ENCODE results near the gene SLC66A1. TPM values are rescaled to one million over a fixed set of nuclear protein-coding genes. Genes with fewer than 3 reads are reported as not detected.

SLC66A1 gene
- total and polyA plus RNA-seq, 7 experiments from 2014 or later, result 1.3 to 8.4 (median 6.6) TPM

- DNase-seq (no peak), ATAC-seq (no peak)
- Histone ChIP-seq H3K27ac (ENCODE audit: low read depth, low read length) (no peak overlapping the region), H3K27me3 (ENCODE audit: control insufficient read depth in 2 of 2, insufficient read depth in 2 of 2, low read length in 2 of 2) (no peaks in the 10 kb centered on the region), H3K9me3 (ENCODE audit: control insufficient read depth in 2 of 3, low read length in 3 of 3) (no peaks in the 10 kb centered on the region), H3K36me3 (ENCODE audit: control insufficient read depth in 2 of 3, insufficient read depth in 3 of 3, low read length in 3 of 3) (peaks cover 22 to 83% (median 41%) of the 10 kb centered on the region in 3 experiments), H3K4me1 (ENCODE audit: control insufficient read depth in 2 of 2, insufficient read depth in 2 of 2, low read length in 2 of 2) (peaks cover 0 to 4% of the 10 kb centered on the region in 2 donors), H3K4me3 (ENCODE audit: low read length) (no peak overlapping the region)
- Mint-ChIP-seq H3K27ac (peak overlapping the region in 7 of 9 donors; percentile 7 to 64 (median 51)), H3K4me1 (peaks cover 0 to 8% (median 4%) of the 10 kb centered on the region in 7 donors), H3K9me3 (no peaks in the 10 kb centered on the region), H3K27me3 (no peaks in the 10 kb centered on the region), H3K36me3 (peaks cover 5 to 44% (median 14%) of the 10 kb centered on the region in 5 donors), H3K4me3 (no peak overlapping the region)
- CTCF ChIA-PET, result no interaction called here
- POLR2A ChIA-PET, result no interaction called here
- intact Hi-C loops (cut with micrococcal nuclease), result no loop called here
Observed at GRCh38 chr1:19354531-19354981, 42.4 kb downstream of the SLC66A1 start.

DNA sequence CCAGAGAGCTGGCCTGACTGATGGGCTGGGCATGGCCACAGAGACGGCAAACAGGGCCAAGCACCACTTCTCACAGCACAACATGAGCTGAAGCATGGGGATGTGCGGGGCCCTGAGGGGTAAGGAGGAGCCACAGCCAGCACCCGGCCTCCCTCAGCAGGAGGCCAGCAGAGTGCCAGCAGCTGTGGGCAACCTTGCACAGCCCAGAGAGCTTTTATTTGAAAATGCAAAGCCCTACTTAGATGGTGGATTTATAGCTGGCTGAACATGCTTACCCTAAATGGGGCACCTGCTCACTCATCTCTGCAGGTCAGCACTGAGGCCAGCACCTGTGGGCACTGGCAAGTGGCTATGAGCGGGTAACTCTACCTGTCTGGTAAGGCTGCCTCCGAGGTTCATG is 44.1 kb downstream of the SLC66A1 start:
- intact Hi-C loops (cut with micrococcal nuclease), result no loop called here
- no peaks in the 10 kb centered on the region for H3K9me3 Mint-ChIP-seq
- H3K4me3 Mint-ChIP-seq, result no peak overlapping the region
- POLR2A ChIA-PET, result no interaction called here
- ATAC-seq, result no peak
- H3K36me3 ChIP-seq (ENCODE audit: control insufficient read depth in 2 of 3, insufficient read depth in 3 of 3, low read length in 3 of 3), result peaks cover 22 to 71% (median 34%) of the 10 kb centered on the region in 3 experiments
- peaks cover 0 to 21% of the 10 kb centered on the region in 2 donors for H3K4me1 ChIP-seq (ENCODE audit: control insufficient read depth in 2 of 2, insufficient read depth in 2 of 2, low read length in 2 of 2)
- H3K27ac Mint-ChIP-seq, result peak overlapping the region in 1 of 9 donors; percentile 64
- no peak overlapping the region for H3K4me3 ChIP-seq (ENCODE audit: low read length)
- peaks cover 5 to 37% (median 14%) of the 10 kb centered on the region in 5 donors for H3K36me3 Mint-ChIP-seq
- DNase-seq, result no peak
- peaks cover 17 to 25% (median 19%) of the 10 kb centered on the region in 7 donors for H3K4me1 Mint-ChIP-seq
- no peak overlapping the region for H3K27ac ChIP-seq (ENCODE audit: low read depth, low read length)
- CTCF ChIA-PET, result interaction anchor here (0.6 kb wide), 1 partner anchor 261 kb away, joined by 3 read pairs; no protein-coding TSS in a partner anchor
- no peaks in the 10 kb centered on the region for H3K27me3 Mint-ChIP-seq
- H3K9me3 ChIP-seq (ENCODE audit: control insufficient read depth in 2 of 3, low read length in 3 of 3), result no peaks in the 10 kb centered on the region
- H3K27me3 ChIP-seq (ENCODE audit: control insufficient read depth in 2 of 2, insufficient read depth in 2 of 2, low read length in 2 of 2), result no peaks in the 10 kb centered on the region

GRCh38 chr1:19357299-19357986 is 45.3 kb downstream of the SLC66A1 start:
- peak overlapping the region in 6 of 9 donors; percentile 50 to 82 (median 63) for H3K27ac Mint-ChIP-seq
- no peaks in the 10 kb centered on the region for H3K9me3 Mint-ChIP-seq
- ChIA-PET POLR2A (no interaction called here), CTCF (no interaction called here)
- no peak overlapping the region for H3K27ac ChIP-seq (ENCODE audit: low read depth, low read length)
- peaks cover 0 to 24% of the 10 kb centered on the region in 2 donors for H3K4me1 ChIP-seq (ENCODE audit: control insufficient read depth in 2 of 2, insufficient read depth in 2 of 2, low read length in 2 of 2)
- H3K4me1 Mint-ChIP-seq, result peaks cover 18 to 35% (median 29%) of the 10 kb centered on the region in 7 donors
- no peak for ATAC-seq
- H3K36me3 ChIP-seq (ENCODE audit: control insufficient read depth in 2 of 3, insufficient read depth in 3 of 3, low read length in 3 of 3), result peaks cover 22 to 59% (median 32%) of the 10 kb centered on the region in 3 experiments
- no peaks in the 10 kb centered on the region for H3K27me3 ChIP-seq (ENCODE audit: control insufficient read depth in 2 of 2, insufficient read depth in 2 of 2, low read length in 2 of 2)
- H3K9me3 ChIP-seq (ENCODE audit: control insufficient read depth in 2 of 3, low read length in 3 of 3), result no peaks in the 10 kb centered on the region
- H3K36me3 Mint-ChIP-seq, result peaks cover 3 to 33% (median 11%) of the 10 kb centered on the region in 5 donors
- intact Hi-C loops (cut with micrococcal nuclease), result no loop called here
- no peaks in the 10 kb centered on the region for H3K27me3 Mint-ChIP-seq
- DNase-seq, result no peak
- H3K4me3 Mint-ChIP-seq, result no peak overlapping the region
- no peak overlapping the region for H3K4me3 ChIP-seq (ENCODE audit: low read length)

DNA sequence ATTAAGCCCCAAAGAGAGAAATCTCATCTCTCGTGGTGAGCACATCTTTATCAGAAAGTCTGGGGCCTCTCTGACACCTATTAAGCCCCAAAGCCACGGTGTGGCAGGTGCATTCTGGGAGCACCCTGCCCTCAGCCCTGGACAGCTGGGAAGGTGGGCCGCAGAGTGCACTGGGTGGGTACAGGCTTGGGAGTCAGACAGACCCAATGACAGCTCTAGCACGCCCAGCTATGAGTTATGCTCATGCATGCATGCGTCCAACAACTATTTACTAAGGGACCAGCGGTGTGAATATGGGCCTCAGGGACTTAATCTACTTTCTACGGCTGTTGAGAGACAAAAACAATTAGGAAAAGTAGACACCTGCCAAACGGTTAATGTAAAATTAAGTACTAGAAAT is 46.6 kb downstream of the SLC66A1 start:
- Mint-ChIP-seq H3K27ac (peak overlapping the region in 1 of 9 donors; percentile 84), H3K9me3 (no peaks in the 10 kb centered on the region), H3K27me3 (no peaks in the 10 kb centered on the region), H3K4me1 (peaks cover 19 to 48% (median 40%) of the 10 kb centered on the region in 7 donors), H3K4me3 (no peak overlapping the region), H3K36me3 (peaks cover 0 to 27% (median 9%) of the 10 kb centered on the region in 5 donors)
- Histone ChIP-seq H3K9me3 (ENCODE audit: control insufficient read depth in 2 of 3, low read length in 3 of 3) (no peaks in the 10 kb centered on the region), H3K27ac (ENCODE audit: low read depth, low read length) (no peak overlapping the region), H3K27me3 (ENCODE audit: control insufficient read depth in 2 of 2, insufficient read depth in 2 of 2, low read length in 2 of 2) (no peaks in the 10 kb centered on the region), H3K4me3 (ENCODE audit: low read length) (no peak overlapping the region), H3K4me1 (ENCODE audit: control insufficient read depth in 2 of 2, insufficient read depth in 2 of 2, low read length in 2 of 2) (peaks cover 0 to 24% of the 10 kb centered on the region in 2 donors), H3K36me3 (ENCODE audit: control insufficient read depth in 2 of 3, insufficient read depth in 3 of 3, low read length in 3 of 3) (peaks cover 22 to 52% (median 24%) of the 10 kb centered on the region in 3 experiments)
- POLR2A ChIA-PET, result no interaction called here
- CTCF ChIA-PET, result interaction anchor here (1.0 kb wide), 1 partner anchor 11 kb away, joined by 8 read pairs; no protein-coding TSS in a partner anchor
- ATAC-seq, result no peak
- intact Hi-C loops (cut with micrococcal nuclease), result no loop called here
- no peak for DNase-seq

GRCh38 chr1:19359357-19359756 is 47.2 kb downstream of the SLC66A1 start:
- ChIA-PET POLR2A (no interaction called here), CTCF (interaction anchor here (1.0 kb wide), 1 partner anchor 12 kb away, joined by 8 read pairs; no protein-coding TSS in a partner anchor)
- peak overlapping the region in 2 of 10 donors; percentile 9 to 67 for H3K4me3 Mint-ChIP-seq

DNA sequence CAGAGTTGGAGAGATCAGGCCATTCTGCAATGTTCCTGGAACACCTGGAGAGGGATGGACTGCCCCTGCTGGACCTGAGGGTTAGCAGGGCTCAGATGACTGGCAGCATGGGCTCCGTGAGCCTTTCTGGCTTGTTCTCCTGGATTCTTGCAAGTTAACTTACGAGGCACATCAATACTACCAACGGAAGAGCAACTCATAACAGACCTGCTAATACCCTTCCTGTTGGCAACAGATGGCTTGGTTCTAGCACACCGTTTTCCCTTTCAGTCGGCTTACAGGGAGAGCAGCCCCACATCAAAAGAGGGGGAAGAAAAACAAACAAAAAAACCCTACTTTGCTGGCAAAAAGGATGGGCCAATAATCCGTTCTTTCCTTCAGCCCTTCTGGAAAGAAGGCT is 47.9 kb downstream of the SLC66A1 start:
- DNase-seq (peak in 2 of 9 donors; percentile 11 to 16), ATAC-seq (no peak)
- Histone ChIP-seq H3K9me3 (ENCODE audit: control insufficient read depth in 2 of 3, low read length in 3 of 3) (no peaks in the 10 kb centered on the region), H3K36me3 (ENCODE audit: control insufficient read depth in 2 of 3, insufficient read depth in 3 of 3, low read length in 3 of 3) (peaks cover 10 to 50% (median 12%) of the 10 kb centered on the region in 3 experiments), H3K27me3 (ENCODE audit: control insufficient read depth in 2 of 2, insufficient read depth in 2 of 2, low read length in 2 of 2) (no peaks in the 10 kb centered on the region), H3K4me3 (ENCODE audit: low read length) (no peak overlapping the region), H3K27ac (ENCODE audit: low read depth, low read length) (peak overlapping the region; percentile 15), H3K4me1 (ENCODE audit: control insufficient read depth in 2 of 2, insufficient read depth in 2 of 2, low read length in 2 of 2) (peaks cover 0 to 24% of the 10 kb centered on the region in 2 donors)
- Mint-ChIP-seq H3K27me3 (no peaks in the 10 kb centered on the region), H3K9me3 (peaks cover 0 to 2% (median 0%) of the 10 kb centered on the region in 11 donors), H3K4me3 (peak overlapping the region in 8 of 10 donors; percentile 34 to 67 (median 48)), H3K27ac (peak overlapping the region; percentile 16 to 89 (median 80)), H3K36me3 (peaks cover 0 to 18% (median 7%) of the 10 kb centered on the region in 5 donors), H3K4me1 (peaks cover 21 to 56% (median 48%) of the 10 kb centered on the region in 7 donors)
- ChIA-PET CTCF (no interaction called here), POLR2A (no interaction called here)
- intact Hi-C loops (cut with micrococcal nuclease), result no loop called here

More at GRCh38 chr1:19359357-19359756, 47.2 kb downstream of the SLC66A1 start:
- Histone ChIP-seq H3K36me3 (ENCODE audit: control insufficient read depth in 2 of 3, insufficient read depth in 3 of 3, low read length in 3 of 3) (peaks cover 17 to 50% (median 19%) of the 10 kb centered on the region in 3 experiments), H3K4me1 (ENCODE audit: control insufficient read depth in 2 of 2, insufficient read depth in 2 of 2, low read length in 2 of 2) (peaks cover 0 to 24% of the 10 kb centered on the region in 2 donors), H3K4me3 (ENCODE audit: low read length) (no peak overlapping the region), H3K27ac (ENCODE audit: low read depth, low read length) (no peak overlapping the region), H3K27me3 (ENCODE audit: control insufficient read depth in 2 of 2, insufficient read depth in 2 of 2, low read length in 2 of 2) (no peaks in the 10 kb centered on the region), H3K9me3 (ENCODE audit: control insufficient read depth in 2 of 3, low read length in 3 of 3) (no peaks in the 10 kb centered on the region)
- H3K9me3 Mint-ChIP-seq, result no peaks in the 10 kb centered on the region
- peak overlapping the region in 8 of 9 donors; percentile 9 to 89 (median 80) for H3K27ac Mint-ChIP-seq
- intact Hi-C loops (cut with micrococcal nuclease), result no loop called here
- peaks cover 0 to 24% (median 6%) of the 10 kb centered on the region in 5 donors for H3K36me3 Mint-ChIP-seq
- H3K27me3 Mint-ChIP-seq, result no peaks in the 10 kb centered on the region
- DNase-seq, result no peak
- no peak for ATAC-seq
- peaks cover 19 to 52% (median 44%) of the 10 kb centered on the region in 7 donors for H3K4me1 Mint-ChIP-seq
